Activated naive CD4-positive, alpha-beta T cell treated with anti-CD3 and anti-CD28 coated beads, Interleukin-2, amount 10 ng/mL, durations not matched to agents 7 days and 5 days (primary cell): Measurements from ENCODE around the gene IFNGR2.
"Not testable (repeated sequence)": the region's sequence is repeated elsewhere in the genome, so short reads cannot be mapped to it uniquely, and the experiment has no call there.

Experiments
- CTCF ChIA-PET: fragments of 350-600 bp; sonication (Branson Sonifier 250); formaldehyde crosslinking; loops from one replicate; lab custom pipeline; 2021; ENCODE audit warnings: antibody characterized with exemption; lab: Charles Lee
- DNase-seq: peaks from one replicate; pipeline ENCODE4 v3.0.0-alpha.2; 2020
- H3K27ac Mint-ChIP-seq: one replicate; pipeline ENCODE4 v1.8.0; 2021; ENCODE audit warnings: mild to moderate bottlenecking, moderate library complexity, mixed read lengths
- H3K27me3 Mint-ChIP-seq: one replicate; pipeline ENCODE4 v1.8.0; 2021; ENCODE audit warnings: mild to moderate bottlenecking, mixed read lengths
- H3K36me3 Mint-ChIP-seq: one replicate; pipeline ENCODE4 v1.8.0; 2021; ENCODE audit warnings: mixed read lengths
- H3K4me1 Mint-ChIP-seq: one replicate; pipeline ENCODE4 v1.8.0; 2021; ENCODE audit warnings: mixed read lengths
- H3K4me3 Mint-ChIP-seq: one replicate; pipeline ENCODE4 v1.8.0; 2021; ENCODE audit warnings: mild to moderate bottlenecking, moderate library complexity, mixed read lengths
- H3K9me3 Mint-ChIP-seq: one replicate; pipeline ENCODE4 v1.8.0; 2021; ENCODE audit warnings: mixed read lengths

Gene IFNGR2

GRCh38 chr21:33369586-33369985 lies 33.6 kb upstream of the IFNGR2 start:
- no peak for DNase-seq
- Mint-ChIP-seq H3K9me3 (peaks cover 33% of the 10 kb centered on the region), H3K4me1 (peaks cover 14% of the 10 kb centered on the region), H3K36me3 (peaks cover 23% of the 10 kb centered on the region), H3K27ac (no peak overlapping the region), H3K4me3 (no peak overlapping the region), H3K27me3 (peaks cover 30% of the 10 kb centered on the region)
- CTCF ChIA-PET: interaction anchor here (1.1 to 1.2 kb wide), 2 partner anchors 8 to 172 kb away, joined by 3 to 4 read pairs; no protein-coding TSS in a partner anchor

- H3K4me3 Mint-ChIP-seq: no peak overlapping the region
- DNase-seq: no peak
- CTCF ChIA-PET: interaction anchor here (1.1 to 1.2 kb wide), 2 partner anchors 9 to 173 kb away, joined by 3 to 4 read pairs; no protein-coding TSS in a partner anchor
- no peak overlapping the region for H3K27ac Mint-ChIP-seq
- H3K27me3 Mint-ChIP-seq: peaks cover 34% of the 10 kb centered on the region
- H3K9me3 Mint-ChIP-seq: peaks cover 33% of the 10 kb centered on the region
- H3K36me3 Mint-ChIP-seq: peaks cover 23% of the 10 kb centered on the region
- peaks cover 19% of the 10 kb centered on the region for H3K4me1 Mint-ChIP-seq
Measured at GRCh38 chr21:33370305-33370704, 32.9 kb upstream of the IFNGR2 start.

DNA sequence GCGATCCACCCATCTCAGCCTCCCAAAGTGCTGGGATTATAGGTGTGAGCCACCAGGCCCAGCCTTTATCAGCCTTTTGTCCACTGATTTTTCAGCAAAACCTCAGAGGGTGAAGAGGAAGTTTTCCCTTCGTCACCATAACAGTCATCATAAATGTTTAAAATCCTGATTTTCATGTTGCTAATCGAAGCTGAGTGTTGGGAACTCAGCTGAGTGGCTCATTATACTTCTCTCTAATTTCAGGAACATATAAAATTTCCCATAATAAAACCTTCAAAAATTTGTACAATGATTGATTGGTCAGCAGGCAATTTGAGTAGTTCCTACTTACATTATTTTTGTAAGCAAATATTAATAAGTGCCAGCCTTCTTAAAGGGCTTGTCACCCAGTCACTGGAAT lies 31.8 kb upstream of the IFNGR2 start:
- no peak for DNase-seq
- Mint-ChIP-seq H3K4me1 (peaks cover 21% of the 10 kb centered on the region), H3K36me3 (peaks cover 19% of the 10 kb centered on the region), H3K27ac (no peak overlapping the region), H3K27me3 (peaks cover 39% of the 10 kb centered on the region), H3K9me3 (peaks cover 28% of the 10 kb centered on the region), H3K4me3 (no peak overlapping the region)
- CTCF ChIA-PET: interaction anchor here (1.0 to 1.8 kb wide), 3 partner anchors 10 to 174 kb away, joined by 4 to 7 read pairs (median 6); no protein-coding TSS in a partner anchor

DNA sequence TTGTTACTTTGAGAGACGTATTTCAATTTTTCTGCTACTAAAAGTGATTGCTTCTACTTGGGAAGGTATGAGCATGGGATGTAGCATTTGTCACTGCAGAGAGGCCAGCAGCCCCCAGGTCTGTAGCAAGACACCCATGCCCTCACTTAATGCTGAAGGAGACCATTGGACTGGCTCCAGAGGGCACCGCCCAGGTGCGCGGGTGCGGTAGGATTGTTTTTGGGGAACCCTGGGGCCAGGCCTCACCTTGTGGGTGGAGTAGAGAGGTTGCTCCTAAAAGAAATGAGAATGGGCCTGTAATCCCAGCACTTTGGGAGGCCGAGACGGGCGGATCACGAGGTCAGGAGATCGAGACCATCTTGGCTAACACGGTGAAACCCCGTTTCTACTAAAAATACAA lies 30.6 kb upstream of the IFNGR2 start:
- Mint-ChIP-seq H3K9me3 (peaks cover 16% of the 10 kb centered on the region), H3K4me1 (peaks cover 17% of the 10 kb centered on the region), H3K36me3 (peaks cover 10% of the 10 kb centered on the region), H3K27me3 (peaks cover 49% of the 10 kb centered on the region), H3K27ac (no peak overlapping the region), H3K4me3 (no peak overlapping the region)
- DNase-seq: no peak
- CTCF ChIA-PET: interaction anchor here (1.9 kb wide), 1 partner anchor 12 kb away, joined by 4 read pairs; no protein-coding TSS in a partner anchor

DNA sequence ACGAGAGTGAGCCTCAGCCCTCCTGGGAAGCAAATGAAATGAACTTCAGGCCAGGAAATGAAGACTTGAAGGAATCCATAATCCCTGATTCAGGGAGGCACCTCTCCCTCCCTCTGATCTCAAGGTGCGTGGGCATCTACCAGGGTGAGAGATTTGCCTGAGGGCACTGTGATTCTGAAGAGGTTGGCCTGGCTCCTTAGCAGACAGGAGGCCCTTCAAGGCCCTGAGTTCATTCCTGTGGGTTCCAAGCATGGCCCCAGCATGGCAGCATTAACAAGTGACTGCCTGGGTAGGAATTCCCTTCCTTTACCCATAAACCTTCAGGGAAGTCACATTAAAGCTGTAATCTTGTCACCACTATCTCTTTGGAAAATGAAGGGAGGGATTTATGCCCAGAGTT lies 29.8 kb upstream of the IFNGR2 start:
- H3K4me1 Mint-ChIP-seq: peaks cover 16% of the 10 kb centered on the region
- H3K4me3 Mint-ChIP-seq: no peak overlapping the region
- H3K27ac Mint-ChIP-seq: no peak overlapping the region
- DNase-seq: no peak
- peaks cover 57% of the 10 kb centered on the region for H3K27me3 Mint-ChIP-seq
- CTCF ChIA-PET: interaction anchor here (0.7 to 1.9 kb wide), 7 partner anchors 13 to 177 kb away, joined by 3 to 4 read pairs (median 3); partner anchors contain the start of gene IFNAR1
- H3K9me3 Mint-ChIP-seq: peaks cover 8% of the 10 kb centered on the region
- peaks cover 4% of the 10 kb centered on the region for H3K36me3 Mint-ChIP-seq

DNA sequence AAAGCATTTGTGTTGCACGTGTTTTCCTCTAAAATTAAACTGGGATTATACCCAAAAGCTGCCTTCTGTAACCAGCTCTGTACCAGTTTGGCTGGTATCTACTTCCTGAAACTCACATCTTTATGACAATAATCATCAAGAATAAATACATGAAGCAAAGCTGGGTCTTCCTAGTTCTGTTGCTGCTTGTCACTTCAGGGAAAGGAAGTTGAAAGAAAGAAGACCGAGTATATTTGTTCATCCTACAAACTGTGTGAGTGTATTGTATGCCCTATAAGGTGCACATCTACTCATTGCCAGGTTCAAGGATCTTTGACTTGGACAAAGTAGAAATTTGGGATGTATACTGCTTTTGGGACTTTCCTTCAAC lies 29.1 kb upstream of the IFNGR2 start:
- CTCF ChIA-PET: interaction anchor here (0.7 to 1.9 kb wide), 7 partner anchors 13 to 177 kb away, joined by 3 to 4 read pairs (median 3); partner anchors contain the start of gene IFNAR1
- H3K4me3 Mint-ChIP-seq: no peak overlapping the region
- peaks cover 6% of the 10 kb centered on the region for H3K9me3 Mint-ChIP-seq
- peaks cover 4% of the 10 kb centered on the region for H3K36me3 Mint-ChIP-seq
- no peak for DNase-seq
- H3K27ac Mint-ChIP-seq: no peak overlapping the region
- H3K4me1 Mint-ChIP-seq: peaks cover 16% of the 10 kb centered on the region
- H3K27me3 Mint-ChIP-seq: peaks cover 62% of the 10 kb centered on the region

GRCh38 chr21:33374450-33375096 lies 28.6 kb upstream of the IFNGR2 start:
- Mint-ChIP-seq H3K4me1 (peaks cover 19% of the 10 kb centered on the region), H3K27ac (no peak overlapping the region), H3K9me3 (peaks cover 5% of the 10 kb centered on the region), H3K36me3 (peaks cover 5% of the 10 kb centered on the region), H3K4me3 (no peak overlapping the region), H3K27me3 (peaks cover 61% of the 10 kb centered on the region)
- peak; percentile 78 for DNase-seq
- CTCF ChIA-PET: interaction anchor here (0.8 to 4.8 kb wide), 8 partner anchors 14 to 178 kb away, joined by 3 to 30 read pairs (median 4); partner anchors contain the start of gene IFNAR1

GRCh38 chr21:33375101-33375644 lies 28.0 kb upstream of the IFNGR2 start:
- Mint-ChIP-seq H3K4me1 (peaks cover 25% of the 10 kb centered on the region), H3K9me3 (peaks cover 3% of the 10 kb centered on the region), H3K36me3 (peaks cover 3% of the 10 kb centered on the region), H3K27me3 (peaks cover 56% of the 10 kb centered on the region), H3K4me3 (no peak overlapping the region), H3K27ac (no peak overlapping the region)
- no peak for DNase-seq
- CTCF ChIA-PET: interaction anchor here (0.6 to 4.8 kb wide), 5 partner anchors 14 to 178 kb away, joined by 3 to 30 read pairs (median 5); no protein-coding TSS in a partner anchor

GRCh38 chr21:33377221-33377920 lies 25.8 kb upstream of the IFNGR2 start:
- H3K27ac Mint-ChIP-seq: no peak overlapping the region
- H3K9me3 Mint-ChIP-seq: no peaks in the 10 kb centered on the region
- H3K27me3 Mint-ChIP-seq: peaks cover 54% of the 10 kb centered on the region
- DNase-seq: no peak
- CTCF ChIA-PET: interaction anchor here (1.0 to 4.8 kb wide), 5 partner anchors 8 to 180 kb away, joined by 3 to 30 read pairs (median 10); no protein-coding TSS in a partner anchor
- no peak overlapping the region for H3K4me3 Mint-ChIP-seq
- H3K4me1 Mint-ChIP-seq: peaks cover 45% of the 10 kb centered on the region
- peaks cover 5% of the 10 kb centered on the region for H3K36me3 Mint-ChIP-seq

- CTCF ChIA-PET: interaction anchor here (1.4 to 4.8 kb wide), 3 partner anchors 16 to 181 kb away, joined by 6 to 30 read pairs (median 10); no protein-coding TSS in a partner anchor
- Mint-ChIP-seq H3K4me1 (peaks cover 52% of the 10 kb centered on the region), H3K9me3 (no peaks in the 10 kb centered on the region), H3K27ac (no peak overlapping the region), H3K36me3 (peaks cover 5% of the 10 kb centered on the region), H3K4me3 (no peak overlapping the region), H3K27me3 (peaks cover 57% of the 10 kb centered on the region)
- DNase-seq: no peak
Measured at GRCh38 chr21:33378081-33378480, 25.1 kb upstream of the IFNGR2 start.

DNA sequence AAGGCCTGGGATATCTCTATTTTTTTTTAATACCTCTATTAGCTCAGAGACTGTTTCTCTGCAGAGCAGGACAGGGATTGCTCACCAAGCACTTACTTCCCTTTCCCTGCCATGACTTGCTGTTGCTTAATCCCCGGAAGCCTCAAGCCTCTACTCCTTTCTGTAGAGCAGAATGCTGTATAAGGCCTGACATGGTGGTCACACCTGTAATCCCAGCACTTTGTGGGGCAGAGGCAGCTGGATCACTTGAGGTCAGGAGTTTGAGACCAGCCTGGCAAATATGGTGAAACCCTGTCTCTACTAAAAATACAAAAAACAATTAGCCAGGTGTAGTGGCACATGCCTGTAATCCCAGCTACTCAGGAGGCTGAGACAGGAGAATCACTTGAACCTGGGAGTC lies 23.3 kb upstream of the IFNGR2 start:
- peak; percentile 22 for DNase-seq
- H3K27me3 Mint-ChIP-seq: peaks cover 60% of the 10 kb centered on the region
- H3K4me3 Mint-ChIP-seq, H3K36me3 Mint-ChIP-seq, H3K9me3 Mint-ChIP-seq: not testable (repeated sequence)
- peak overlapping the region; percentile 89 for H3K27ac Mint-ChIP-seq
- peaks cover 63% of the 10 kb centered on the region for H3K4me1 Mint-ChIP-seq
- CTCF ChIA-PET: interaction anchor here (1.0 to 2.0 kb wide), 4 partner anchors 18 to 182 kb away, joined by 4 to 8 read pairs (median 6); no protein-coding TSS in a partner anchor

DNA sequence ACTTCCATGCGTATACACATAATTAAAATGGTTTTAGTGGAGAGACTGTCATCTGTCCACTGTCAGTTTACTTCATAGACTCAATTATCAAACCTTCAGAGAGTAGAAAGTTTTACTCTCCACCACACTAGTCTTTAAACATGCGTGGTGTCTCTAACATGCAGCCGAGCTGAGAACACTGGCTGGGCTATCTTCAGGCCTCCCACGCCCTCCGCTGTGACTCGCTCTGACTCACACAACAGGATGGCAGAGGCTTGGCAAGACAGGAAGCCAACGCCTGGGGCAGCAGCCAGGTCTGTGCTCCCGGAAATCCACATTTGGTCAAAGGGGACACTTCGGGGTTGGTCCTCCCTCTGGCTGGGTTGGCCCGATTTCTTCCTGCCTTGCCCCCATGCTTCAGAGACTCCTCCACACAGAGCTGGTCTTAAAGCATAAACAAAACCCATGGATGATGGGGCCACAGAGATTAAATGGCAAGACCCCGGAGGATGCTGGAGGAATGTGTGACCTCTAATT lies 22.7 kb upstream of the IFNGR2 start:
- peaks cover 60% of the 10 kb centered on the region for H3K27me3 Mint-ChIP-seq
- peak; percentile 90 for DNase-seq
- H3K27ac Mint-ChIP-seq: peak overlapping the region; percentile 89
- H3K36me3 Mint-ChIP-seq: peaks cover 5% of the 10 kb centered on the region
- no peak overlapping the region for H3K4me3 Mint-ChIP-seq
- CTCF ChIA-PET: interaction anchor here (1.2 to 2.0 kb wide), 3 partner anchors 19 to 181 kb away, joined by 4 to 8 read pairs (median 5); no protein-coding TSS in a partner anchor
- H3K9me3 Mint-ChIP-seq: no peaks in the 10 kb centered on the region
- peaks cover 64% of the 10 kb centered on the region for H3K4me1 Mint-ChIP-seq

- peak; percentile 9 for DNase-seq
- peaks cover 69% of the 10 kb centered on the region for H3K4me1 Mint-ChIP-seq
- H3K4me3 Mint-ChIP-seq, H3K9me3 Mint-ChIP-seq, H3K36me3 Mint-ChIP-seq: not testable (repeated sequence)
- CTCF ChIA-PET: interaction anchor here (1.6 to 2.0 kb wide), 2 partner anchors 20 to 181 kb away, joined by 4 to 8 read pairs; no protein-coding TSS in a partner anchor
- H3K27ac Mint-ChIP-seq: peak overlapping the region; percentile 89
- H3K27me3 Mint-ChIP-seq: peaks cover 66% of the 10 kb centered on the region
Measured at GRCh38 chr21:33381381-33381780, 21.8 kb upstream of the IFNGR2 start.
